ENCODE data around the gene ADD2.

Gene ADD2

DNA sequence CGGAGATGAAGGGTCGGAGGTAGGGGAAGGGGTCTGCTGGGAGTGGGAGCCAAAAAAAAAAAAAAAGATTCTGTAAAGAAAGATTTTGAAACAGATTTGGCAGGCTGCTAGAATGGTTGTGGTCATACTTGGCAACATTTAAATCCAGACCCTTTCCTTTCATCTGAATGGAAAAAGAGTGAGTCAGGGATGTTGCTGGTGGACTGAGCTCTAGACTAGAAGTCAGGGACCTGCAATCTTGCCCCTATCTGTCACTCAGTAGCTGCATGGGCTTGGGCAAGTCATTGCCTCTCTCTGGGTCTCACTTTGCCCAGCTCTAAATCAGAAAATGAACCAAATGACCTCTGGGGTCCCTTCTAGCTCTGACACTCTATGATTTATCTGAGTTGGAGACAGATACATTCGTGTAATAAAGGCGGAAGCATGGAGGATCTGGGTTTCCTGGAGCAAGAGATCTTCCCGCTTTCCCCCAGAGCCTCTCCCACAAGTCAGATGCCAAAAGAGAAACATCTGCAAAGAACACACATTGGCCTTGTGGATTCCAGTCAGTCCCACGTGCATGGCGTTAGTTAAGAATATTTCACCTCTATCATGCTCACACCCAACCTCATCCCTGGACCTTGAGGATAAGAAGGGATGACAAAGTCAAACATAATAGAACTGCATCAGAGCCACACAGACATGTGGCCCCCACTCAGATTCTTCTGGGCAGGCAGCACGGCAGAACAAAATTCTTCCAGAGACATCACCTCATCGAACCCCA, 58.5 kb downstream of the ADD2 start:
- no peak for DNase-seq (ENCODE audit: low read depth)
- no peak overlapping the region for H3K4me3 ChIP-seq (ENCODE audit: low read depth, low read length)

DNA sequence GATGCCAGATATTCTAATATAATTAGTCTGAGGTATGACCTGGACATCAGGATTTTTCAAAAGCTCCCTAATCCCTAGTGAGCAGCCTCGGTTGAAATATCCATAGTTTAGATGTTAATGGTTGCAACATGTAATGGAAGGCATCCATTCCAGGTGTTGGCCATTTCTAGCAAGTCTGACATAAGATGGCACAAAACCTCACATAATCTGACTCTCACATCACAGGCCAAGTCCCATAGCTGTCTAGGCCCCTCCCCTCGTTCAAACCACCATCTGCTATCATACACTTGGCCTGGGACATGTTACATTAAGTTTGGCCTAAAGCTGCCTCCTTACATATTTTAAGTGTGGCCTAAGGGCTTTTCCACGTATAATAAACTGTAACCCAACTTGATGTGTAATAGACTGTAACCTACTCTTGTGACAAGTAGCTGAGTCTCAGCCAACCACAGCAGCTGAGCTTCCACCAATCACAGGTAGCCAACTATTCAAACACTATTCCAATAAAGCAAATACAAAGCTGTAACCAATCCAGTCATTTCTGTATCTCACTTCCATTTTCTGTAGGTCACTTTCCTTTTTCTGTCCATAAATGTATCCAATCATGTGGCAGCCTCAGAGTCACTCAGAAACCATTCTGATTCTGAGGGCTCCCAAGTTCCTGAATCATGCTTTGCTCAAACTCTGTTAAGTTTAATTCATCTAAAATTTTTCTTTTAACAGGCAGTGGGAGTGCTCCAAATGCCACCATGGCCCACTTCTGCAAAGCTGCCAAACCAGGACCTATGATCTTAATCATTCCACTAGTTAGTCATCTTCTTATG, 59.4 kb downstream of the ADD2 start:
- DNase-seq (ENCODE audit: low read depth), result no peak
- no peak overlapping the region for H3K4me3 ChIP-seq (ENCODE audit: low read depth, low read length)

DNA sequence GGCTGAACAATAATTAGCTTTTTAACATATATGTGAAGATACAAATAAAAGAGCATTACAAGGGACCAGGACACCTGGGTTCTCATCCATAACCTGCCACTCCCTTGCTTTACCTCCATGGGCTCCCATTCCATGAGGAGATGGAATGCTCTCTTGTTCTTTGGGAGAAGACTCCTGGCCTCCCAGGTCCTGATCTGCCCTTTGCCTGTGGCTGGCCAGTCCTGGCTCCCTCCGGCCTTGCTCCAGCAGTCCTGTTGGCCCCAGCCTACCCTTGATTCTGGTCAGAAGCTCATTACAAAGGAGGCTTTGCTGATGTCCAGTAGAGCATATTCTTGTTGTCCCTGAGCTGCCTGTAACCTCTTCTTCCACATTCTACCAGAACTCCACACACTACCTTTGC, 60.3 kb downstream of the ADD2 start:
- DNase-seq (ENCODE audit: low read depth), result no peak
- no peak overlapping the region for H3K4me3 ChIP-seq (ENCODE audit: low read depth, low read length)

DNA sequence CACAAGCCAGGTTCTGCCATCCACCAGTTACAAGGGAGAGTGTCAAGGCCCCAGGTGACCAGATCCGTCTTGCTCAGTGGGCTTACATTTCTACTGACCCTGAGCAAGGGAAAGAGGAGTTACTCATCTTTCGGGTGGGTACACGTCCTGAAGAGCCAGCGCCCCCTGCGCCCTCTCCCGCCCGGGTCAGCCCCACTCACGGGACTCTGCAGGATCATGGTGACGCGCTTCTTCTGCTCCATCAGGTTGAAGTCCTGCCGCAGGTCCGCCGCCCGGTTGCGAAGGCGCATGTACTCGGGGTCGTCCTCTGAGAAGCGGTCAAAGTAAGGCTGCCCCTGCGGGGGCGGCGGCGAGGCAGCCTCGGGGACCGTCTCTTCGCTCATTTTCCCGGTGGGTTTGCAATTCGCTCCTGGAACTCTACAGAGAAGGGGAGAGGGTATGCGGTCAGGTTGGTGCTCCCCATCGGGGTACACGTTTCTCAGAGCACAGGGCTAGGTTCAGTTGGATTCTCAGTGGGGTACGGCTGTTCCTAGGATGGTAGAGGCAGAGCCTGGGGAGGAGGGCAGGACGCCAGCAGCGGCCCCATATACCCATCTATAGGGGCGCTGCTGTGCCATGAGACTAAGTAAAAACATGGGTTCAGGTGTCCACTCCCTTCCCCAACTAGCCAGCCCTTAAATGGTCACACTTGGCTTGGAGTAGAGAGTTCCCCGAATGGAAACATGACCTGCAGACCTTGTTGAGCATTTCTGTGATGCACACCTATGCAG, 61.8 kb downstream of the ADD2 start:
- no peak overlapping the region for H3K4me3 ChIP-seq (ENCODE audit: low read depth, low read length)

DNA sequence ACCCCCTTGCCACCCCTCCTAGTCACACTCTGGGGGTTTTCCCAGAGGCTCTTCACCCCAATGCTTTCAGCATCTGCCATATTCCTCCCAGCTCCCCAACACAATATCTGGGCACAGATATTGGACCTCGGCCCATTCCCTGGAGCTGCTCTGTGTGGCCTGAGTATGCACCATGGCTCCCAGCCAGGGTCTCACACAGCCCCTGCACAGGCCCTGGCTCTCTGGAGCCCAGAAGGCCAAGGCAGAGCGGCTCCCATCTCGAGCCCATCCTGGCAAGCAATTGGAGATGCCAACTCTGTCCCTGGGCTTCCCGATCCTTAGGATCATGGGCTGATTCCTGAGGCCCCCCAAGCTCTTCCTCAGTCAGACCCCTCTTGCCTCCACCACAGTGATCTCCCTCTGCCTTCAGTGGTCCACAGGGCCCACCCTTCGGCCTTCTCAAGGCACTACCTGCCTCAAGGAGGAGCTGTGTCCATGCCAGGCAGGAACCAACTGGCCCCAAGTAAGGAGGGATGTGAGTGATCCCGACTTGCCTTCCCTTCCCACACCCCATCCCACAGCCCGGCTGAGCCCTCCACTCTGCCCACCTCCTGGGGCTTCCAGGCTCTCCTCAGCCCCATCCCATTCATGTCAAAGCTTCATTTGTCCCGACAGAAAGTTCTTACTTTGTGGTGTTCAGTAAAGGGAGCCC, 62.7 kb downstream of the ADD2 start:
- H3K4me3 ChIP-seq (ENCODE audit: low read depth, low read length), result no peak overlapping the region
- DNase-seq (ENCODE audit: low read depth), result no peak

More for the DNA sequence above, 61.8 kb downstream of the ADD2 start:
- no peak for DNase-seq (ENCODE audit: low read depth)

DNA sequence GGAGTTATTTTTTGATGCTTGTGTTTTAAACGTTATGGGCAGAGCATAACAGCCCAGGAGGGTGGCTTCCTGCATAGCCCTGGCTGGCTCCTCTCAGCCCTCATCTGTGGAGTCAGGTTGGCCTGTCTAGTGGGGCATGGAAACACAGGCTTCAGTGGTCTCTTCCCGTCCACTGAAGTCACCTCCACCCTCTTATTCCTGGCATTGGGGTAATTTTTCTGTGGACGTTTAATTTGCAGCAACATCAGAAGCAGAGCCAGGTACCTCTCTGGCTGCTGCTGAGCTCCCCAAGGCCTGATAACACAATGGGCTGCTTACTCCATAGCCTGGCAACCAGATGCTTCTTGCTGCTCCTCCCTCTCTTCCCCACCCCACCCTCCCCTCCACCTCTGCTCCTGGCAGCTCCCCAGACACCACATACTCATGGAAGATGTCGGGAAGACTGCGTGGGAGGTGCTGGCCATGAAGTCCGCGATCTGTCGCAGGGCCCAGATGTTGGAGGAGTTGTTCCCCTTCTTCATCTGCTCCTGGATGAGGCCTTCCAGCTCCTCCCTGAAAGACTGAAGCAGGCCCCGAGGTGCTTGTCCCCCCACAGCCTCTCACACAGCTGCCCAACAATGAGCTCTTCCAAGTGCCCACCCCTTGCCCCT, 64.0 kb downstream of the ADD2 start:
- H3K4me3 ChIP-seq (ENCODE audit: low read depth, low read length), result no peak overlapping the region
- DNase-seq (ENCODE audit: low read depth), result peak; percentile 9

DNA sequence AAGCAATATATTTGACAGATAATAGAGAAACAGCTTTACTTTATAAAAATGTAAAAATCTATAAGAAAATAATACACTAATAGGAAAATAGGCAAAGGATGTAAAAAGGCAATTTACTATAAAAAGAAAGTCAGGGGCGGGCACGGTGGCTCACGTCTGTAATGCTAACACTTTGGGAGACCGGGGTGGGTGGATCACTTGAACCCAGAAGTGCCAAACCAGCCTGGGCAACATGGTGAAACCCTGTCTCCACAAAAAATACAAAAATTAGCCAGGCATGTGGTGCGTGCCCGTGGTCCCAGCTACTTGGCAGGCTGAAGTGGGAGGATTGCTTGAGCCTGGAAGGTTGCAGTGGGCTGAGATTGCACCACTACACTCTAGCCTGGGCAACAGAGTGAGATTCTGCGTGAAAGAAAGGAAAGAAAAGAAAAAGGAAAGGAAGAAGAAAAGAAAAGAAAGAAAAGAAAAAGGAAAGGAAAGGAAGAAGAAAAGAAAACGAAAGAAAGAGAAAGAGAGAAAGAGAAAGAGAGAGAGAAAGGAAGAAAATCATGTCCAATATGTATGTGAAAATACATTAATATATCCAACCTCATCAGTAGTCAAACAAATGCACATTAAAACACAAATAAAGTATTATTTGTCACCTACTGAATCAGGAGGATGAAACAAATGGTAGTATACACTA, 65.1 kb downstream of the ADD2 start:
- DNase-seq (ENCODE audit: low read depth), result no peak
- no peak overlapping the region for H3K4me3 ChIP-seq (ENCODE audit: low read depth, low read length)

DNA sequence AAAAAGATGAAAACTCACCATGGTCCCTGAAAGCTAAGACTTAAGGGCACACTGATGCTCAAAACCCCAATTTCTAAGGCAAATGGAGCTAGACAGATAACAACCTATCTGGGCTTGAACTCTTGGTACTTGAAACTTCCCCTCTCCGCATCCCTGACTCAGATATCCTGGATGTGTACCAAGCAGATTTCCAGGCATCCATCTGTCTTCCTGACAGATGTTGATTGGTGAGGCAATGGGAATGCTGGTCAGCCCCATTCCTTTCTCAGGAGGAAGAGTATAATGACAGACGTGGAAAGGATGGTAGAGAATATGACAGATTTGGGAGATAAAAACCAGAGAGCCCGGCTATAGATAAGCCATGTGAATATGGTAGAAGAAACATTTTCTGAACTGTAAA, 69.2 kb downstream of the ADD2 start:
- no peak overlapping the region for H3K4me3 ChIP-seq (ENCODE audit: low read depth, low read length)
- DNase-seq (ENCODE audit: low read depth), result no peak

DNA sequence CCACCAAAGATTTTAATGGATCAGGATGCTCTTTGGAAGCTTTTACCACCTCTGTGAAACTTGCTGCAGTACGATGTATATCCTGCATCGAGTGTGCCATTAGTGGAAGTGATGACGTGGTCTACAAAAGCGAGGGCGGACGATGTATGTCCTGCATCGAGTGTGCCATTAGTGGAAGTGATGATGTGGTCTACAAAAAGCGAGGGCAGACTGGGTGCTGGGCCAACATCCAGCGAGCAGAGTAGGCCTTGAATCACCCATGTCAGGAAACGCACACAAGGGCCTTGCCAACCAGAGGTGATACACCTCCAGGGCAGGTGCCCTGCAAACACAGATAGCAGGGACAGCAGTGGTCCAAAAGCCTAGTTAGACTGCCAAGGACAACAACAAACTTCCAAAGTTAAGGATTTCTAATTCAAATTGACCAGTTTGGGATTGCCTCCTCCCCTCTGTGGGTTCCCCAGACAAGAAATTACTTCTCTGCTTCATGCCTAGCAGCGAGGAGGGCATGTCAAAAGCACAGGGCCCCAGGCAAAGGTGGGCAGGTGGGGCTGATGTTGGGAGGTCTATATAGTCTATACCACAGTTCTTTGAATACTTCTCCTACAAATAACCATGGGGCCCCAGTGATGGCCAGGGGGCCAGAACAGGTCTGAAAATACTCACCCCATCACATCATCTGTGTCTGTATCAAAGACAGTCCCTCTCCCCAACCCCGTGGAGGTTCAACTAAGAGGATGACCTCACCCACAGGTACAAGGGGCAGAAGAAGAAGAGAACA, 70.2 kb downstream of the ADD2 start:
- no peak for DNase-seq (ENCODE audit: low read depth)
- H3K4me3 ChIP-seq (ENCODE audit: low read depth, low read length), result no peak overlapping the region

DNA sequence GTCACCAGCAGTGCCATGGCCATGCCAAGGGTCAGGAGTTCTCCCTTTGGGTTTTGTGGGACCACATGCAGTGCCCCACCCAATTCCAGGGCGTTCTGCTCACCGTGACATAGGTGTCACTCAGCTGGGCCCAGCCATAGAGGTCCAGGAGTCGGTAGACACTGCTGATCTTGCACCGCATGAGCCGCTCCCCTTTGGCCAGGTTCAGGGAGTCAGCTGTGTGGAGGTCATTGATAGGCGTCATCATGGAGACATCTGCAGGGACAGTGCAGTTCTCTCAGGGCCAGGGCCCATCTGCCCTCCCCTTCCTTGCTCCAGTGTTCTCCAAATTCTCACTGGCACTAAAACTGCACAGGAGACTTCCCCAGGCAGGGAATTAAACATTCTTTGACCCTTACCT, 71.9 kb downstream of the ADD2 start:
- H3K4me3 ChIP-seq (ENCODE audit: low read depth, low read length), result no peak overlapping the region
- no peak for DNase-seq (ENCODE audit: low read depth)

DNA sequence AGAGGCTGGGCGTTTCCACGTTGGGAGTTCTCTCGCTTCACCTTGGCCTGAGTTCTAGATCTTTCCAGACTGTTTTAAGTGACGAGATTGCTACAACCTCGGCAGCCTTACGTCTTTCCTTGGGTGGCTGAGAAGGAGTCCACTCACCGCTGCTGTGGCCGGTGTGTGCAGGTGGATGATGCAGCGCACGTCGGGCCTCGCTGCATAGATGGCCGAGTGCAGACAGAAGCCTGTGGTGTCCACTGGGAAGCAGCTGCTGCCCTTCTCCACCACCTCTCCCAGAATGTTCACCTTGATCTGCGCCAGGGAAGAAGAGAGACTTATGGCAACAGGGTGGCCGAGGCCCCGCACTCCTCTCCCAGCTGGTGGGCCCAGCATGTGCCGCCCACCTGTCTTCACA, 75.7 kb downstream of the ADD2 start:
- no peak overlapping the region for H3K4me3 ChIP-seq (ENCODE audit: low read depth, low read length)
- no peak for DNase-seq (ENCODE audit: low read depth)

DNA sequence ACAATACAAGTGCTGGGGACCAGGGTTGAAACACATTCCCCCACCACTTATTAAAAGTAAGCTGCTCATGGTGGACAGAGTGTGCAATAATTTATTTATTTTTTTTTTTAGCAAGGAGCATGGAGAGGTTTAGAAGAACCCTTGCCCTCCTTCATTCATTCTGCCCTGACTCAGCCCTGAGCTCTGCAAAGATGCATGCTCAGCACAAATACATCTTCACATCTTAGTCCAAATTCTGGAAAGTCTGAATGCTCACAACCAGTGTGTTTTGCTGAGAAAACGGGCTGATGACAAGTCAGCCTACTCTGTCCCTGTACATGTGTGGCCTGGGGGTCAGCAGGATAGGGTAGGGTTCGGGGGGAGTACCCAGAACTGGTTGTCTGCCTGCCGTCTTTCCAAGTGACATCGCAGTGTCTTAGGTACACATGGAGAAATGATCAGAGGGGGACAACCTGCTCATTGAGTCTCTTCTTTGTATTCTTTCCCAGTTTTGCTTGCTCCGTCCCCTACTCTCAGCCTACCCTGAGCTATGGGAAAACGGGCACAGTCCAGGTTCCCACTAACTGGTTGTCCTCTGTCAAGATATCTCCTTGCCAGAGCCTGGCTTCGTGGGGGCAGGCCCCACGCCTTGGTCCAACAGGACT, 76.4 kb downstream of the ADD2 start:
- no peak for DNase-seq (ENCODE audit: low read depth)
- no peak overlapping the region for H3K4me3 ChIP-seq (ENCODE audit: low read depth, low read length)

DNA sequence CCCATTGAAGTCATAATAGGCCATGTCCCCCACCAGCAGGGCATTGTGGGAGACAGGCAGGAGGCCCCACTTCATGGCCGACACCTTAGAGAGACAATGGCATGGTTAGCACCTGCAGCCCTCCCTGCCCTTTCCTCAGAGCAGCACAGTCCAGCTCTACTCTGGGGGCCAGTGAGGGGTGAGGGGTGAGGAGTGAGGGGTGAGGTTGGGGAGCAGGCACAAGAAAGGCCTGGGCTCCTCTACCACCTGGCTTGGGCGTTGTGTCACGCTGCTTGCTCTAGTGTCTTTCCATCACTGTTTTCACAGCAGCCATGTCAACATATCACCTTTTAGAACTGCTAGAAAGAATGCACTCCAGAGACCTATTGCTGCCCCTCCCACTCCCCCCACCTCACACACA, 77.2 kb downstream of the ADD2 start:
- no peak overlapping the region for H3K4me3 ChIP-seq (ENCODE audit: low read depth, low read length)
- DNase-seq (ENCODE audit: low read depth), result no peak

DNA sequence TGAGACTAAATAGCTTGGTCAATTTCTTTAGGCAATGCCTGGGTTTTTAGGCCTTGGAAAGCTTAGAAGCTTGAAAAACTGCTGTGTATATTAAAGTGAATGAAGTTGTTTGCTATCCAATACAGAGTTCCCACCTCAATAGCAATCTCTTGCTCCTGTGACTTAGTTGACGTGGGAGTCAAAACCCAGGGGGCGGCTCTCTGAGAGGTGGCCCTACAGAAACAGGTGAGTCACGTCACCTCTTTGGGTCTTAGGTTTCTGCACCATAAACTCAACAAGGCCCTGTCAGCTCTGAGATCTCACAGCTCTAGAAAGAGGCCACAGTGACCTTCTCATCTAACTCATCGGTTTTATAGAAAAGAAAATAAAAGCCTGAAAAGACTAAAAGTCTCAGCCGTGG, 79.6 kb downstream of the ADD2 start:
- no peak overlapping the region for H3K4me3 ChIP-seq (ENCODE audit: low read depth, low read length)
- DNase-seq (ENCODE audit: low read depth), result no peak

DNA sequence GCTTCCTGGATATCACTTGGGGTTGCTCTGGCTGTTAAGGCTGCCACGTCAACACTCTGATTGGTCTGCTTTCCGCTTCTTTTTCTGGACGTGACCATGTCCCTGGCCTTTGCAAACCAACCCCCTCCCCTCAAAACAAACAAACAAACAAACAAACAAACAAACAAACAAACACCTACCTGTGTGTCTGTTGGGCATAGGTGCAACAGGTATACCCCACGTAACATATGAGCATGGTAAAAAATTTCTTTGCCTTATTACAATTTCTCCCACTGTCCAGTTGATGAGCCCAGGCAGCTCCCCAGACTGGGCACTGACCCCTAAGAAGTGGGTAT, 80.6 kb downstream of the ADD2 start:
- no peak for DNase-seq (ENCODE audit: low read depth)
- no peak overlapping the region for H3K4me3 ChIP-seq (ENCODE audit: low read depth, low read length)

DNA sequence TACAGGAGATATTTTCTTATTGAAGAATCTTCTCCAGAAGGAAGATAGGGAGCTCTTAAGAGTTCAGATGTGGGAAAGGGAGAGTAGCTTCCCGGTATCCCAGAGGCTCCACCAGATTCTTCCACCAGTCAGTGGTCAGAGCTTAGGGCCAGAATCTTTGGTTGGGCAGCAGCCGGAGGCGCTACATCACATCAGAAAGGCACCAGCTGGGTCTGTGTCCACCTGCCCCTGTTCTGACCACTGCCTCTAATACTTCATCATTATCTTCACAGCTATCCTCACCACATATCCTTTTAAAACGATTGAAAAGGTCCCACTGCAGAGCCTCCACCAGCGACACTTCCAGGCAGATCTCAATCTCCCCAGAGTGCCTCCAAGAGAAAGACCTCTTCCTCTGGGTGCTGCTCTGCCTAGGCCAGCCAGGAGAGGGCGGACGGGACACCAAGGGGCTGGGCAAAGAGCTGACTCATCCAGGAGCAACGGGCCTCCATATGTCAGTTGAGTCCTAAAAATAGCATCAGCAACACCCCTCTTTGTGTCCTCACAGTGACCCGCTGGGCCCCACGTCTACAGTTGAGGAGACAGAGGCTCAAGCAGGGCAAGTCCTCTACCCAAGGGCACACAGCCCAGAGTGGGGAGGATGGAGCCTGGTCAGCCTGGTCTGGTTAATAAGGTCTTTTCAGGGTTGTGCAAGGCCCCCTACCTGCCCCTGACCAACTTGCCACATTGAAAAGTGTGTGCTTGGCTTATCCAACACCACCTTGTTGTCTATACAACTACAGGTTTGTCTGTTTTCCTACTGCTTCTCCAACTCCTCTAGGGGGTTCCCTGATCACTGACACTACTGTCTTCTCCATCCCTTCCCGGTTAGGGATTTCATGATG, 81.2 kb downstream of the ADD2 start:
- no peak overlapping the region for H3K4me3 ChIP-seq (ENCODE audit: low read depth, low read length)
- no peak for DNase-seq (ENCODE audit: low read depth)

DNA sequence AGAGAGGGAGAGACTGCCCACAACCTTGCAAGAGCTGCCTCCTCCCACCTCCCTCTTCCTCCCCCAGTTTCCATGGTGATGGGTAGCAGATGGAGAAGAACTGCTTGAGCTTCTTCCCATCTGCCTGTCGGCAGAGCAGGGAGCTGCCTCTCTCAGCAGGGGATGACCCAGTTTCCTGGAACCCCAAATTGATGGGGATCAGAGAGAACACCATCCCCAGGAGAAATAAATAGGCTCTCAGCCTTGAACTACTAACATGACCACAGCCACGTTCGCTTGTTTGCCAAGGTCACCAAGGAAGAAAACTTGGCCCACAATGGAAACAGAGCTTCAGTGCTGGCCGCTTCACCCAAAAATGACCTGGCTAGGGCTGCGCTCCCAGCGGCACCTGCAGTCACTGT, 82.2 kb downstream of the ADD2 start:
- no peak overlapping the region for H3K4me3 ChIP-seq (ENCODE audit: low read depth, low read length)
- no peak for DNase-seq (ENCODE audit: low read depth)
